ENCODE data around the gene TMEM236.
A peak's percentile ranks its signal among the peaks of the same experiment; 100 is the strongest.

Gene TMEM236

GRCh38 chr10:17743437-17743836, 8.6 kb upstream of the TMEM236 start:
- DNase-seq, result no peak

- DNase-seq, result no peak
Measured at GRCh38 chr10:17744341-17744861, 7.6 kb upstream of the TMEM236 start.

GRCh38 chr10:17747883-17748550, 4.0 kb upstream of the TMEM236 start:
- no peak for DNase-seq

- no peak for DNase-seq
Measured at GRCh38 chr10:17749890-17750289, 2.1 kb upstream of the TMEM236 start.

- peak; percentile 28 for DNase-seq
Measured at GRCh38 chr10:17756557-17757217, 4.7 kb downstream of the TMEM236 start.

- DNase-seq, result no peak
Measured at GRCh38 chr10:17758200-17758599, 6.2 kb downstream of the TMEM236 start.

- DNase-seq, result no peak
Measured at GRCh38 chr10:17758896-17759295, 6.9 kb downstream of the TMEM236 start.

GRCh38 chr10:17764142-17764541, 12.1 kb downstream of the TMEM236 start:
- DNase-seq, result no peak

- no peak for DNase-seq
Measured at GRCh38 chr10:17765602-17766001, 13.6 kb downstream of the TMEM236 start.

GRCh38 chr10:17766731-17767130, 14.7 kb downstream of the TMEM236 start:
- no peak for DNase-seq

GRCh38 chr10:17768496-17768895, 16.5 kb downstream of the TMEM236 start:
- no peak for DNase-seq

- DNase-seq, result no peak
Measured at GRCh38 chr10:17768957-17769356, 17.0 kb downstream of the TMEM236 start.

GRCh38 chr10:17771017-17771416, 19.0 kb downstream of the TMEM236 start:
- no peak for DNase-seq

GRCh38 chr10:17779784-17780183, 27.8 kb downstream of the TMEM236 start:
- DNase-seq, result no peak

- no peak for DNase-seq
Measured at GRCh38 chr10:17780727-17781126, 28.7 kb downstream of the TMEM236 start.

GRCh38 chr10:17781856-17782255, 29.9 kb downstream of the TMEM236 start:
- no peak for DNase-seq

- DNase-seq, result no peak
Measured at GRCh38 chr10:17782921-17783665, 31.1 kb downstream of the TMEM236 start.

- DNase-seq, result no peak
Measured at GRCh38 chr10:17783751-17784150, 31.8 kb downstream of the TMEM236 start.

GRCh38 chr10:17784688-17785087, 32.7 kb downstream of the TMEM236 start:
- DNase-seq, result no peak

GRCh38 chr10:17785276-17785930, 33.4 kb downstream of the TMEM236 start:
- no peak for DNase-seq

GRCh38 chr10:17787087-17787961, 35.3 kb downstream of the TMEM236 start:
- DNase-seq, result no peak

- no peak for DNase-seq
Measured at GRCh38 chr10:17788646-17789045, 36.6 kb downstream of the TMEM236 start.

All from activated CD4-positive, alpha-beta T cell treated with anti-CD3 and anti-CD28 coated beads, Interleukin-10, Interleukin-2, amounts not matched to agents 100 ng/mL and 50 ng/mL, durations not matched to agents 16 hours and 8 hours (primary cell).